ENCODE measurements around the gene MAPKAPK5. TPM values are rescaled to one million over a fixed set of nuclear protein-coding genes. Genes with fewer than 3 reads are reported as not detected.
A peak's percentile ranks its signal among the peaks of the same experiment; 100 is the strongest.

The MAPKAPK5 gene
- total and polyA plus RNA-seq, 2 donors (not counting 3 experiments of a cell fraction or from before 2014, with no cell fraction given): 22.8 to 47.1 TPM

GRCh38 chr12:111842556-111843396 is 748 bp downstream of the MAPKAPK5 start:
- no peaks in the 10 kb centered on the region for H3K27me3 ChIP-seq (ENCODE audit: control insufficient read depth in 2 of 2, insufficient read depth in 2 of 2, low read length in 2 of 2)
- peaks cover 4% of the 10 kb centered on the region in 2 experiments for H3K36me3 ChIP-seq (ENCODE audit: control insufficient read depth in 2 of 2, extremely low read depth in 1 of 2, insufficient read depth in 2 of 2, low read length in 2 of 2)
- FAIRE-seq: no peak
- dilution Hi-C loops (cut with MboI; ENCODE audit: extremely low pct_ligation_motif_present, low sequenced_read_pairs) (no loop called here), intact Hi-C loops (cut with micrococcal nuclease) (loop anchor here (5.0 to 10.0 kb wide), 2 partner anchors 170 to 572 kb away; partner anchors contain the start of genes ERP29, PTPN11 and TMEM116)
- peaks cover 75% of the 10 kb centered on the region for H3K79me2 ChIP-seq (ENCODE audit: control insufficient read depth, insufficient read depth, low read length)
- no peaks in the 10 kb centered on the region for H3K9me1 ChIP-seq (replicated peaks; ENCODE audit: control insufficient read depth, extremely low read depth, insufficient read depth, low read length)
- ChIA-PET CTCF (interaction anchor here (0.7 kb wide), 2 partner anchors 13 to 104 kb away, joined by 3 read pairs; no protein-coding TSS in a partner anchor), POLR2A (interaction anchor here (0.6 to 1.1 kb wide), 2 partner anchors 28 to 663 kb away, joined by 4 read pairs; no protein-coding TSS in a partner anchor)
- H4K20me1 ChIP-seq (replicated peaks; ENCODE audit: control insufficient read depth, extremely low read depth, insufficient read depth, low read length): no peaks in the 10 kb centered on the region
- H3K4me3 ChIP-seq (replicated peaks in 1 of 3; ENCODE audit: insufficient read depth in 1 of 3, low read depth in 1 of 3, low read length in 3 of 3): peak overlapping the region; percentile 57 to 97 (median 77)
- H3K9ac ChIP-seq (replicated peaks; ENCODE audit: extremely low read depth, insufficient read depth, low read length): peak overlapping the region; percentile 87
- peak overlapping the region; percentile 88 for H3K4me2 ChIP-seq (ENCODE audit: insufficient read depth, low read length)
- peaks cover 17% of the 10 kb centered on the region for H3K4me1 ChIP-seq (ENCODE audit: control insufficient read depth, extremely low read depth, insufficient read depth, low read length)
- peak overlapping the region; percentile 67 for H2AFZ ChIP-seq (ENCODE audit: low read depth, low read length)
- TSS peak; percentile 48 for BruUV-seq (replicated peaks)
- peak overlapping the region; percentile 83 for H3K27ac ChIP-seq (ENCODE audit: insufficient read depth, low read depth, low read length)
- no peak for TF ChIP-seq POLR2A (IDR thresholded peaks at IDR 0.05; ENCODE audit: low read depth, low read length)
- no peak for TF ChIP-seq EZH2 (IDR thresholded peaks at IDR 0.05; ENCODE audit: borderline replicate concordance, low read depth, low read length, severe bottlenecking)
- TF ChIP-seq FOS (IDR thresholded peaks at IDR 0.05; ENCODE audit: borderline replicate concordance, insufficient read depth, low read length): no peak
- TF ChIP-seq, protein P1, sequence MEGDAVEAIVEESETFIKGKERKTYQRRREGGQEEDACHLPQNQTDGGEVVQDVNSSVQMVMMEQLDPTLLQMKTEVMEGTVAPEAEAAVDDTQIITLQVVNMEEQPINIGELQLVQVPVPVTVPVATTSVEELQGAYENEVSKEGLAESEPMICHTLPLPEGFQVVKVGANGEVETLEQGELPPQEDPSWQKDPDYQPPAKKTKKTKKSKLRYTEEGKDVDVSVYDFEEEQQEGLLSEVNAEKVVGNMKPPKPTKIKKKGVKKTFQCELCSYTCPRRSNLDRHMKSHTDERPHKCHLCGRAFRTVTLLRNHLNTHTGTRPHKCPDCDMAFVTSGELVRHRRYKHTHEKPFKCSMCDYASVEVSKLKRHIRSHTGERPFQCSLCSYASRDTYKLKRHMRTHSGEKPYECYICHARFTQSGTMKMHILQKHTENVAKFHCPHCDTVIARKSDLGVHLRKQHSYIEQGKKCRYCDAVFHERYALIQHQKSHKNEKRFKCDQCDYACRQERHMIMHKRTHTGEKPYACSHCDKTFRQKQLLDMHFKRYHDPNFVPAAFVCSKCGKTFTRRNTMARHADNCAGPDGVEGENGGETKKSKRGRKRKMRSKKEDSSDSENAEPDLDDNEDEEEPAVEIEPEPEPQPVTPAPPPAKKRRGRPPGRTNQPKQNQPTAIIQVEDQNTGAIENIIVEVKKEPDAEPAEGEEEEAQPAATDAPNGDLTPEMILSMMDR (IDR thresholded peaks at IDR 0.05; ENCODE audit: extremely low read depth in 1 of 2, insufficient read depth in 1 of 2, low read depth in 1 of 2, low read length in 2 of 2): no peak
- TF ChIP-seq GATA2 (IDR thresholded peaks at IDR 0.05; ENCODE audit: insufficient read depth, insufficient read length, low read depth, low read length): no peak
- no peak for TF ChIP-seq MAX (IDR thresholded peaks at IDR 0.05; ENCODE audit: insufficient read depth, insufficient read length)
- no peak for TF ChIP-seq MYC (IDR thresholded peaks at IDR 0.05; ENCODE audit: low read depth, low read length)
- no peak for TF ChIP-seq JUN (IDR thresholded peaks at IDR 0.05; ENCODE audit: borderline replicate concordance, insufficient read depth, insufficient read length, low read depth)
- peak; percentile 37 for DNase-seq (ENCODE audit: low read depth, low spot score)
- H3K9me3 ChIP-seq (replicated peaks; ENCODE audit: control insufficient read depth, insufficient read depth, low read length): no peaks in the 10 kb centered on the region

Data from endothelial cell of umbilical vein (primary cell).